Activated CD8-positive, alpha-beta T cell treated with anti-CD3 and anti-CD28 coated beads, Interleukin-2, amount 10 ng/mL, durations not matched to agents 7 days and 5 days (primary cell): ENCODE data around the gene ASB1. TPM values are rescaled to one million over a fixed set of nuclear protein-coding genes. Genes with fewer than 3 reads are reported as not detected.
A peak's percentile ranks its signal among the peaks of the same experiment; 100 is the strongest.

Source experiments
- ATAC-seq: fragments of 150-1000 bp; cut with Tn5 transposase; one replicate; pipeline ENCODE4 v1.10.0; 2021; ENCODE audit warnings: moderate library complexity
- CTCF ChIA-PET: fragments of 350-600 bp; sonication (Branson Sonifier 250); formaldehyde crosslinking; loops from one replicate; lab custom pipeline; 2021; ENCODE audit warnings: antibody characterized with exemption; lab: Charles Lee
- POLR2A ChIA-PET: fragments of 350-600 bp; sonication (Branson Sonifier 250); formaldehyde crosslinking; loops from one replicate; lab custom pipeline; 2021; ENCODE audit warnings: antibody characterized with exemption; lab: Charles Lee
- DNase-seq: peaks from one replicate; pipeline ENCODE4 v3.0.0-alpha.2; 2020
- H3K27ac Mint-ChIP-seq: one replicate; pipeline ENCODE4 v1.8.0; 2021; ENCODE audit warnings: mild to moderate bottlenecking, mixed read lengths
- H3K27me3 Mint-ChIP-seq: one replicate; pipeline ENCODE4 v1.8.0; 2021; ENCODE audit warnings: low read depth, mixed read lengths
- H3K36me3 Mint-ChIP-seq: one replicate; pipeline ENCODE4 v1.8.0; 2021; ENCODE audit warnings: low read depth, mixed read lengths
- H3K4me1 Mint-ChIP-seq: one replicate; pipeline ENCODE4 v1.8.0; 2021; ENCODE audit warnings: low read depth, mixed read lengths
- H3K4me3 Mint-ChIP-seq: one replicate; pipeline ENCODE4 v1.8.0; 2021; ENCODE audit warnings: mild to moderate bottlenecking, mixed read lengths
- H3K9me3 Mint-ChIP-seq: one replicate; pipeline ENCODE4 v1.8.0; 2022; ENCODE audit warnings: mixed read lengths; ENCODE audit not compliant: insufficient read depth
- total RNA-seq, 2 experiments: library from RNA; stranded (reverse); gene quantifications; one replicate each; pipeline ENCODE4 v1.2.3, GENCODE V29; 2021

Gene ASB1, protein sequence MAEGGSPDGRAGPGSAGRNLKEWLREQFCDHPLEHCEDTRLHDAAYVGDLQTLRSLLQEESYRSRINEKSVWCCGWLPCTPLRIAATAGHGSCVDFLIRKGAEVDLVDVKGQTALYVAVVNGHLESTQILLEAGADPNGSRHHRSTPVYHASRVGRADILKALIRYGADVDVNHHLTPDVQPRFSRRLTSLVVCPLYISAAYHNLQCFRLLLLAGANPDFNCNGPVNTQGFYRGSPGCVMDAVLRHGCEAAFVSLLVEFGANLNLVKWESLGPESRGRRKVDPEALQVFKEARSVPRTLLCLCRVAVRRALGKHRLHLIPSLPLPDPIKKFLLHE
- total RNA-seq: 10 to 100 TPM; 27.9 to 31.0 TPM

DNA sequence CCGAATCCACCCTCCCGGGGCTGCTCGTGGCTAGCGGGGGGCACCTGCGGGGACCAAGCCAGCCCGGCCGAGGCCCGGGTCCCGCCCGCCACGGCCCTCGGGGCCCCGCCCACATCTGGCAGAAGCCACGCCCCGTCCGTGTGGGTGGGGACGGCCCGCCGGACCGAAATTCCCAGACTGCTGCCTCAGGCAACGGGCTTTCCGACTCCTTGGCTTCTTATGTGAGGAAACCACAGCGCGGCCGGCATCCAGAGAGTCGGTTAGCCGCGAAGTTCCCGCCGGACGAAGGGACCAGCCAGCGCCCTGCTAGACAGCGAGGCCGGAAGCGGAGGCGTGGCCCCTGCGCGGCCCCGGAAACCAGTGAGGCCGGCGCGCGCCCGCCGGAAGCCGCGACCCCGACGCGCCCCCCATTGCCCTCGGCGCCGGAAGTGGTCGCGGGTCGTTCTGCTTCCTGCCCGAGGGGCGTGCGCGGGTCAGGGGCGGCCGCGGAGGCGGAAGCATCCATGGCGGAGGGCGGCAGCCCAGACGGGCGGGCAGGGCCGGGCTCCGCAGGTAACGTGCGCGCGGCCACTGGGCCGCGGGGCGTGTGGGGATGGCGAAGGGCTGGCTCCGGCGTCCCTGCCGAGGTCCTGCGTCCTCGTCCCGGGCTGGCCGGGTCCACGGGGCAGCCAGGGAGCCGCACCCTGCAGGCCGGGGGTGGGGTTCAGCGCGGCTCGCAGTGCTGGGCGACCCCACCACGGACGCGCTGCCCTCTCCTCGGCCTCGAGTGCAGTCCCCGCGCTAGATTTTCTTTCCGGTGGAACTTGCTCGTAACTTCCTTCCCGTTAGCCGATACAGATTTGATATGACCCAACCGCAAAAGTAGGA is at the start of gene ASB1:
TSS of gene ASB1 (plus strand) at position 360 of the 867 bp plus-strand sequence. CDS start at position 504, 144 bp downstream.
- ATAC-seq: peak; percentile 83
- Mint-ChIP-seq H3K4me3 (peak within 1 kb of the TSS; percentile 92), H3K36me3 (peaks cover 33% of the 10 kb centered on the region), H3K9me3 (no peaks in the 10 kb centered on the region), H3K27ac (peak within 1 kb of the TSS; percentile 94), H3K27me3 (no peaks in the 10 kb centered on the region), H3K4me1 (peaks cover 53% of the 10 kb centered on the region)
- DNase-seq: peak; percentile 88
- ChIA-PET POLR2A (interaction anchor here (1.2 to 1.6 kb wide), 4 partner anchors 10 to 51 kb away, joined by 3 to 6 read pairs (median 4); no protein-coding TSS in a partner anchor), CTCF (no interaction called here)

DNA sequence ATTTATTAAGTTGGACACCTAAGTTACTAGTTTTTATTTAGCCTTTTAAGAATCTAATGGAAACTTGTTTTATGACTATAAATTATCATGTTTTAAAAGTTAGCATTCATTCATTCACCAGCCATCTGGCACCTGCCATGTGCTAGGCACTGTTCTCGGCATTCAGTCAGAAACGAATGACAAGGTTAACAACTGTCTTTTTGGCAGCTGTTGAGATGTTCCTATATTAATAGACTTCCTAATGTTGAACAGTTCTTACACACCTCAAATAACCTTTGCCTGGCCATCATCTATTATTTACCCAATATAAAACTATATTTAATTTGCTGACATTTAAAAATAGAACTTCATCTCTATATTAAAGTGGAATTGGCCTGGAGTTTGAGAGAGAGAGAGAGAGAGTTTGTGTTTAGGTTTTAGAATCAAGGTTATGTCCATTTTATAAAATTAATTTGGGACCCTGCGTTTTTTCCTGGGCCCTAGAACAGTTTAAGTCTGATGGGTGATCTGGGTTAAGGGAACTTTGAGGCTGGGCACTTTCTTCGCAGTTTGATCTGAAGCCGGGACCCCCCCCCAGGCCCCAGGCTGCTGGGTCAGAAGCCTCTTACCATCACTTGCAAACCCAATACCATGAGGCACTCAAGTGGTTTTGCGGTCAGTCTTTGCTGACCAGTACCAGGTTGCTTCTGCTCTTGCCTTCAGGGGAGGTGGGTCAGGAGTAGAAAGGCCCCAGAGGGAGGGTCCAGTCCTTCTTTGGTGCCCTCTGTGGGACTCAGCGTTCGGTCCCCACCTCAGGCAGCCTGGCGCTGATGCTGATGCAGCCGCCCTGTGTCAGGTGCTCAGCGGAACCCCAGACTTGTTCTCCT is 48.3 kb upstream of the ASB1 start:
- ChIA-PET POLR2A (no interaction called here), CTCF (interaction anchor here (1.1 to 1.6 kb wide), 3 partner anchors 8 to 86 kb away, joined by 3 to 11 read pairs (median 3); no protein-coding TSS in a partner anchor)
- Mint-ChIP-seq H3K4me1 (peaks cover 64% of the 10 kb centered on the region), H3K4me3 (no peak overlapping the region), H3K36me3 (peaks cover 10% of the 10 kb centered on the region), H3K9me3 (no peaks in the 10 kb centered on the region), H3K27me3 (peaks cover 5% of the 10 kb centered on the region), H3K27ac (no peak overlapping the region)
- no peak for DNase-seq
- no peak for ATAC-seq

DNA sequence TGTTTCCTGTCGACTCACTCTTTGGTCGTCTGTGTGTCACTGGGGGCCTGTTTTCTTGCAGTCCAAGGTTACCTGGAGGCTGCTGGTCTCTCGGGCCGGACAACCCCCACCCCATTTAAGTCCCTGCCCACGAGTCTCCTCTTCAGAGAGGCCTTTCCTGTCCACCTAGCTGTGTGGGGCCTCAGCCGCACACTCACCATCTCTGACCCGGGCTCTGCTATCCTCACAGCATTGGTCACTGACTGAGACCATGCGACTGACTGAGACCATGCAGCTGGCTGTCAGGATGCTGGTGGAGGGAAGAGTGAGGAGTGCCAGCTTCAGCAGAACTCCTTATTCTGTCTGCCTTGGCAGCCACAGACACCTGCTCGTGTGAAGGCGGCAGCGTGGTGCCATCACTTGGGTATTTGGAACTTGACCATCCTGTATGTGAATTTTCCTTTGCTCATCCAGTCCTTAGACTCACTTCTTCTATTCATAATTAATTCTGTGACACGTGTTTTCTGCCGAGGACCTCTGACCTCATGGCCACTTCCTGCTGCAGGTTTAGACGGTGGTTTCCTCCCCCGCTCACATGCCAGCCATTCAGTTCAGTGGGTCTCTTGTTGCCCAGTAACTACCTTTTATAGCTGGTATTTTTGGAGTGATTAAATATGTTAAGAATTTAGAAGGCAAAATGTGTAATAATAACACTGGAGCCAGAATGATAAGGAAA is 47.5 kb upstream of the ASB1 start:
- Mint-ChIP-seq H3K4me1 (peaks cover 64% of the 10 kb centered on the region), H3K36me3 (peaks cover 10% of the 10 kb centered on the region), H3K4me3 (peak overlapping the region; percentile 1), H3K27ac (peak overlapping the region; percentile 48), H3K9me3 (no peaks in the 10 kb centered on the region), H3K27me3 (peaks cover 5% of the 10 kb centered on the region)
- peak; percentile 70 for DNase-seq
- POLR2A ChIA-PET: no interaction called here
- peak; percentile 71 for ATAC-seq
- CTCF ChIA-PET: interaction anchor here (1.6 kb wide), 1 partner anchor 9 kb away, joined by 11 read pairs; no protein-coding TSS in a partner anchor

DNA sequence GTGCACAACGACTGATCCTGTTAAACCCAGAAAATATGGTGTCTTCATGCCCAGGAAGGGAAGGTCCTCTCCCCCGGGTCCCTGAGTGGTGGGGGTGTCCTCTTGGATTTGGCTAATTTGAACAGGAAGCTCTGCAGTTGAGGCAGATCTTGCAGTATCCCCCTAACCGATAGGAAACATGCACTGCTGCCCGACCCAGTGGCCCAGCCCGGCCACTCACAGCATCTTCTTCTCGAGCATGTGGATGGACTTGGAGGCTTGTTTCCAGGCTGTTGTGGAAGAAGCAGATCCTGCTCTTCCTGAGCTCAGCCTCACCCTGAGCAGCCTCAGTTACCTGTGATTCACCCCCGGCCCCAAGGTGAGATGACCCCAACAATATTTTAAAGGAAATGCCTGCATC is 46.4 kb upstream of the ASB1 start:
- DNase-seq (no peak), ATAC-seq (no peak)
- ChIA-PET CTCF (interaction anchor here (1.6 kb wide), 1 partner anchor 10 kb away, joined by 11 read pairs; no protein-coding TSS in a partner anchor), POLR2A (no interaction called here)
- H3K4me1 Mint-ChIP-seq: peaks cover 64% of the 10 kb centered on the region
- peaks cover 3% of the 10 kb centered on the region for H3K27me3 Mint-ChIP-seq
- H3K9me3 Mint-ChIP-seq: no peaks in the 10 kb centered on the region
- peaks cover 10% of the 10 kb centered on the region for H3K36me3 Mint-ChIP-seq
- no peak overlapping the region for H3K4me3 Mint-ChIP-seq
- no peak overlapping the region for H3K27ac Mint-ChIP-seq

DNA sequence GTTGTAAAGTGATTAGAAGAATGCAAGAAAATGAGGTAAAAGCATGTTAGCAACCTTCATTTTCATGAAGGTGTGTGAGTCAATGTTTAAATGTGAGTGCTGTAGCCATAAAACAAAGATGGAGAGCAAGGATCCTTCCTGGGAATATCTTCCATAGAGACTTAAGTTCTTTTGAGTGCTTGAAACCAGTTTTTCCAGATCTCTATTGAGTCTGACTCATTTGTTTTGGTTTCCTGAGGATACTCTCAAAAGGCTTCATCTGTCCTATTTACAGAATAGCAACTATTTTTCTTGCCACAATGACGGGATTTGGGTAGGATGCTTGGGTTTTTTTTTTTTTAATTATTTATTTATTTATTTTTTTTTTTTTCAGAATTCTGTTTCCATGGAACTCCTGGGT is 45.9 kb upstream of the ASB1 start:
- no peak overlapping the region for H3K4me3 Mint-ChIP-seq
- ChIA-PET POLR2A (no interaction called here), CTCF (no interaction called here)
- H3K27ac Mint-ChIP-seq: no peak overlapping the region
- H3K9me3 Mint-ChIP-seq: no peaks in the 10 kb centered on the region
- H3K4me1 Mint-ChIP-seq: peaks cover 64% of the 10 kb centered on the region
- DNase-seq (no peak), ATAC-seq (no peak)
- peaks cover 10% of the 10 kb centered on the region for H3K36me3 Mint-ChIP-seq
- peaks cover 2% of the 10 kb centered on the region for H3K27me3 Mint-ChIP-seq

DNA sequence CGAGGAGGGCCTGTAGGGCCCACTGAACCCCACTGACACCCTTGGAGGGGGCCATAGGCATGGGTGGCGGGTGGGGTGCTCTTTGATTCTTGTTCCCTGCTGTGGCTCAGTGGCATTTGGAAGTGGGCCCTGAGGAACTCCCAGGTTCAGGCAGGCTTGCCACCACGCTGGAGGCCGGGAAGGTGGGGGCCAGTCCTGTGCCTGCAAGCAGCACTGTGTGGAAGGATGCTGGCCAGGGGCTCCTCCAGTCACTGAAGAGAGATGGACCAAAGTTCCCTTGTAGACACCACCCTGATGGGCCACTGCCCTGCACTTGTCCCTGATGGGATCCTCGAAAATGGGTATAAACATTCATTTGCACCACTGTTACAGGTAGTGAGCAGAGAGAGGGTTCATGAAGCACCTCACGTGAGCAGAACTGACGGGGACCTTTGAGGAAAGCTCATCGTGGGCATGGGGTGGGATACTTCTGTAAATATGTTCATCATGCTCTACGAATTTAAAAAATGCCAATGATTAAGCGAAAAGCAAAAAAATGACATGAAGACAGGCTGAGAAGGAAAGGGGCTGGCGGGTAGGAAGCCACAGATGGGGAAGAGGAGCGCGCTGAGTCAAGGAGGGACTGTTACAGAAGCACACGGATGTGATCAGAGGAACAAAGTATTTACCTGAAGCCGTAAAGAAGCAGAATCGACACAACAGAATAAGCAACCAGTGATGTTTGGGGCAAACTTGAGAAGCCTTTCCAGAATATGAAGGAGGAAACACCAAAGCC is 45.2 kb upstream of the ASB1 start:
- H3K4me3 Mint-ChIP-seq: no peak overlapping the region
- H3K27ac Mint-ChIP-seq: peak overlapping the region; percentile 46
- H3K4me1 Mint-ChIP-seq: peaks cover 64% of the 10 kb centered on the region
- DNase-seq: no peak
- ChIA-PET CTCF (interaction anchor here (1.4 kb wide), 1 partner anchor 11 kb away, joined by 3 read pairs; no protein-coding TSS in a partner anchor), POLR2A (interaction anchor here (0.7 kb wide), 1 partner anchor 183 kb away, joined by 3 read pairs; no protein-coding TSS in a partner anchor)
- no peaks in the 10 kb centered on the region for H3K27me3 Mint-ChIP-seq
- H3K9me3 Mint-ChIP-seq: no peaks in the 10 kb centered on the region
- peaks cover 10% of the 10 kb centered on the region for H3K36me3 Mint-ChIP-seq
- ATAC-seq: no peak

DNA sequence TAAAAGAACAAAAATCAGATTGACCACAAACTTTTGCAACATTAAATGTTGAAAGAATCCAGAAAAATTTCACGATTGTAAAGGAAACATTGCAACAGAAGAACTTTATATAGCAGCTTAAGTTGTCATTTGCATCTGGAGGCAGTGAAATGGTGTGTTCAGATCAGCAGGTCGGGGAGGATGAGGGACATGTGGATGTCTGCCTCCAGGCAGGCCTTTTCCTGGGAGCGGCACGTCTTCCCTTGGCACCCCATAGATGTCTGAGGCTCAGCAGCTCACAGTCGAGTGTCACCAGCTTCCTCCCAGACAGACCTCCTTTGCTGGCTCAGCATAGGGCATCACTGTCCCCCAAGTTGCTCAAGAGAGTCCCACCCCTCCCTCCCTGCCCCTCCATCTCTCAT is 44.3 kb upstream of the ASB1 start:
- no peaks in the 10 kb centered on the region for H3K9me3 Mint-ChIP-seq
- ChIA-PET CTCF (interaction anchor here (1.4 kb wide), 1 partner anchor 12 kb away, joined by 3 read pairs; no protein-coding TSS in a partner anchor), POLR2A (interaction anchor here (0.7 kb wide), 1 partner anchor 46 kb away, joined by 3 read pairs; no protein-coding TSS in a partner anchor)
- no peaks in the 10 kb centered on the region for H3K27me3 Mint-ChIP-seq
- H3K27ac Mint-ChIP-seq: no peak overlapping the region
- DNase-seq: no peak
- peaks cover 10% of the 10 kb centered on the region for H3K36me3 Mint-ChIP-seq
- no peak for ATAC-seq
- peaks cover 61% of the 10 kb centered on the region for H3K4me1 Mint-ChIP-seq
- H3K4me3 Mint-ChIP-seq: no peak overlapping the region

DNA sequence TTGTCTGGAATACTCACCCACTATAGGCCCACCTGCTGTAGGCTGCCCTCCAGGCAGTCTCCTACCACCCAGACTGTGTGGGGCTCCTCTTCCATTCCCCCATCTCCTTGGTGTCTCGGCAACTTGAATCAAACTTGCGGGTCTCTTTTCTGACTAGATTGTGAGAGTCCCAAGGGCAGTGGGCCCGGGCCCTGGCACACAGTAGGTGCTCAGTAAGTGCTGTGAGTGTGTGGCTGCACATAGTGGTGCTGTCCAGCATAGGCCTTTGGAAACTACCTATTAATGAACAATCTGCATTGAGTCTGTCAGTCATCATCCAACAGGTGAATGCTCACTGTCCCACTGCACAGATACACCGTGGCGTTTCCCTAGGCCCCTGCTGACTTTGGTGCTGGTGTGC is 43.6 kb upstream of the ASB1 start:
- ChIA-PET POLR2A (no interaction called here), CTCF (no interaction called here)
- no peak overlapping the region for H3K4me3 Mint-ChIP-seq
- H3K4me1 Mint-ChIP-seq: peaks cover 58% of the 10 kb centered on the region
- H3K9me3 Mint-ChIP-seq: no peaks in the 10 kb centered on the region
- H3K36me3 Mint-ChIP-seq: peaks cover 10% of the 10 kb centered on the region
- no peak overlapping the region for H3K27ac Mint-ChIP-seq
- no peak for ATAC-seq
- DNase-seq: no peak
- H3K27me3 Mint-ChIP-seq: no peaks in the 10 kb centered on the region

DNA sequence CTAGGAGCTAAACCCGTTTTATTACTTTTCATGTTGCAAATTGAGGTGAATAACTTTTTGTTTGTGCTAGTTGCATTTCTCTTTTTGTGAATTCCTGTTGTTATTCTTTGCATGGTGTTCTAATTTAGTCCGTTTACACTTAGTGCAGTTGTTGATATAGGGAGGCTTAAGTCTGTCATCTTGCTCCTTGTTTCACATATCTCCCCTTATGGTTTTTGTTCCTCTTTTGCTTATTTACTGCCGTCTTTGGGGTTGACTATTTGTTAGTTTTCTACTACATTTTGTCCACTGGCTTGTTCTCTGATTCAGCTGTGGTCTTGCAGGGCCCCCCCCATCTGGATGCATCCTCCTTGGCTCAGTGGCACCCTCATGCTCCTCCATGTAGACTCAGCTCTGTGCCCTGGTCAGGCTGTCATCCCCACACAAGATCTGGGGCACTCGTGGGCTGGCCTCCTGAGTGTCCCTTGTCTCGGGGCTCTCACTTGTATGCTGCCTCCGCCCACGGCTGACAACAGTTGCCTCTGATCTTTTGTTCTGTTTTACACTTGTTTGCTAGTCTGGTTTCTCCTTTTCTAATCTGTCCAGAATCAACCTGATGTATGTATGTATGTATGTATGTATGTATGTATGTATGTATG is 42.9 kb upstream of the ASB1 start:
- Mint-ChIP-seq H3K4me1 (peaks cover 51% of the 10 kb centered on the region), H3K27me3 (no peaks in the 10 kb centered on the region), H3K27ac (no peak overlapping the region), H3K4me3 (no peak overlapping the region), H3K9me3 (no peaks in the 10 kb centered on the region), H3K36me3 (peaks cover 10% of the 10 kb centered on the region)
- POLR2A ChIA-PET: no interaction called here
- DNase-seq: no peak
- no peak for ATAC-seq
- CTCF ChIA-PET: no interaction called here

DNA sequence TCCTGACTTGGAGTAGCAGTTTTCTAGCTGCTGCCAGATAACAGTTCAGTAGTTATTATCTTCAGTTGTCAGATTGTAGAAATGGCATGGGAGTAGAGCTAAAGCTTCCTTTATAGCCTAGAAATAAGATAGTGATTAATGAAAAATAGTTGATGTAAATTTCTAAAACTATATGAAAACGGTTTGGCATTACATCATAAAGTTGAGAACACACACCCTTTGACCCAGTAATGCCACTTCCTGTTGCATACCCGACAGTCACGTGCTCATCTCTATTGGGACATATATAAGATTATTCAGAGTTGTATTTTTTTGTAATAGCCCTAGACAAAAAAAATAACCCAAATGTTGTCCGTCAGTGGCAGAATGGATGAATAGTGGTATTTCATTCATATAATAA is 39.4 kb upstream of the ASB1 start:
- ChIA-PET CTCF (interaction anchor here (1.9 kb wide), 1 partner anchor 17 kb away, joined by 8 read pairs; no protein-coding TSS in a partner anchor), POLR2A (no interaction called here)
- Mint-ChIP-seq H3K4me3 (no peak overlapping the region), H3K36me3 (peaks cover 4% of the 10 kb centered on the region), H3K9me3 (no peaks in the 10 kb centered on the region), H3K27ac (no peak overlapping the region), H3K27me3 (peaks cover 2% of the 10 kb centered on the region), H3K4me1 (peaks cover 25% of the 10 kb centered on the region)
- ATAC-seq (no peak), DNase-seq (no peak)
